MM.1S (cell line): ENCODE data around the gene ATP7A.

Experiments used
- DNase-seq: peaks from one replicate; pipeline ENCODE4 v3.0.0-alpha.2; 2015
- H2AFZ ChIP-seq: fragments of 300-600 bp; sonication (generic); 2 replicates; pipeline ENCODE4 v1.6.0; 2016; ENCODE audit warnings: antibody characterized with exemption, low read length
- H3F3A ChIP-seq: fragments of 300-600 bp; sonication (generic); 2 replicates; pipeline ENCODE4 v1.6.1; 2016; ENCODE audit warnings: mild to moderate bottlenecking, antibody characterized with exemption, low read length, moderate library complexity, mixed read lengths; ENCODE audit not compliant: insufficient read depth
- H3K27ac ChIP-seq: fragments of 300-600 bp; sonication (generic); 2 replicates; pipeline ENCODE4 v1.5.1; 2016; ENCODE audit warnings: mild to moderate bottlenecking, low read length
- H3K27me3 ChIP-seq: fragments of 300-600 bp; sonication (generic); replicated peaks from 2 replicates; pipeline ENCODE4 v1.6.0; 2016; ENCODE audit warnings: low read length; ENCODE audit not compliant: insufficient read depth
- H3K36me3 ChIP-seq: fragments of 300-600 bp; sonication (generic); replicated peaks from 2 replicates; pipeline ENCODE4 v1.6.1; 2016; ENCODE audit warnings: mild to moderate bottlenecking, low read length, mixed read lengths; ENCODE audit not compliant: insufficient read depth
- H3K4me1 ChIP-seq: fragments of 300-600 bp; sonication (generic); 2 replicates; pipeline ENCODE4 v1.6.1; 2016; ENCODE audit warnings: low read length, mixed read lengths
- H3K4me2 ChIP-seq: fragments of 300-600 bp; sonication (generic); 2 replicates; pipeline ENCODE4 v1.6.0; 2016; ENCODE audit warnings: low read depth, low read length
- H3K4me3 ChIP-seq: fragments of 300-600 bp; sonication (generic); 2 replicates; pipeline ENCODE4 v1.5.1; 2016; ENCODE audit warnings: low read length, mixed read lengths
- H3K79me2 ChIP-seq: fragments of 300-600 bp; sonication (generic); 2 replicates; pipeline ENCODE4 v1.6.1; 2016; ENCODE audit warnings: mixed run types, low read length, mixed read lengths
- H3K9ac ChIP-seq: fragments of 300-600 bp; sonication (generic); 2 replicates; pipeline ENCODE4 v1.6.1; 2016; ENCODE audit warnings: low read length, mixed read lengths
- H3K9me2 ChIP-seq: fragments of 300-600 bp; sonication (generic); replicated peaks from 2 replicates; pipeline ENCODE4 v1.6.1; 2016; ENCODE audit warnings: mild to moderate bottlenecking, low read length, mixed read lengths; ENCODE audit not compliant: insufficient read depth
- H3K9me3 ChIP-seq: fragments of 300-600 bp; sonication (generic); replicated peaks from 2 replicates; pipeline ENCODE4 v1.6.1; 2016; ENCODE audit warnings: mild to moderate bottlenecking, low read length, mixed read lengths; ENCODE audit not compliant: insufficient read depth
- H4K20me1 ChIP-seq: fragments of 300-600 bp; sonication (generic); 2 replicates; pipeline ENCODE4 v1.6.1; 2016; ENCODE audit warnings: mild to moderate bottlenecking, low read length, moderate library complexity, mixed read lengths; ENCODE audit not compliant: insufficient read depth
- CTCF ChIP-seq: fragments of 300-600 bp; sonication (generic); IDR thresholded peaks from 2 replicates; pipeline ENCODE4 v1.5.1; 2016; ENCODE audit warnings: antibody characterized with exemption, low read length, mixed read lengths
- EZH2 ChIP-seq: fragments of 300-600 bp; sonication (generic); optimal IDR thresholded peaks from 2 replicates; pipeline ENCODE3; 2017; ENCODE audit warnings: low read depth, mild to moderate bottlenecking, antibody characterized with exemption, low read length, mixed read lengths
- EZH2phosphoT487 ChIP-seq: fragments of 300-600 bp; sonication (generic); IDR thresholded peaks from 2 replicates; pipeline ENCODE4 v1.6.1; 2018; ENCODE audit warnings: antibody characterized with exemption, low read length

ATP7A gene

GRCh38 chrX:77979870-77980269 lies 69.4 kb downstream of the ATP7A start:
- no peaks in the 10 kb centered on the region for H3K9me2 ChIP-seq
- H3K79me2 ChIP-seq, result no peaks in the 10 kb centered on the region
- H4K20me1 ChIP-seq, result no peaks in the 10 kb centered on the region
- H3F3A ChIP-seq, result no peaks in the 10 kb centered on the region
- no peaks in the 10 kb centered on the region for H3K9me3 ChIP-seq
- H3K27ac ChIP-seq, result no peak overlapping the region
- no peak overlapping the region for H3K4me2 ChIP-seq
- no peaks in the 10 kb centered on the region for H3K36me3 ChIP-seq
- no peak overlapping the region for H2AFZ ChIP-seq
- no peak overlapping the region for H3K9ac ChIP-seq
- no peaks in the 10 kb centered on the region for H3K27me3 ChIP-seq
- no peak overlapping the region for H3K4me3 ChIP-seq
- no peak for DNase-seq
- H3K4me1 ChIP-seq, result 0 out of 2 replicates have a peak, but pooled peaks cover 8% of the 10 kb centered on the region
- TF ChIP-seq CTCF (no peak), EZH2phosphoT487 (no peak), EZH2 (no peak)

GRCh38 chrX:78011846-78012245 lies 101.4 kb downstream of the ATP7A start:
- TF ChIP-seq EZH2 (no peak), EZH2phosphoT487 (no peak), CTCF (no peak)

GRCh38 chrX:78019586-78020483 lies 109.3 kb downstream of the ATP7A start:
- H3K4me2 ChIP-seq, result no peak overlapping the region

More at GRCh38 chrX:78011846-78012245, 101.4 kb downstream of the ATP7A start:
- no peak overlapping the region for H2AFZ ChIP-seq
- no peak for DNase-seq
- no peaks in the 10 kb centered on the region for H4K20me1 ChIP-seq
- no peak overlapping the region for H3K27ac ChIP-seq
- no peaks in the 10 kb centered on the region for H3K9me2 ChIP-seq
- H3K4me1 ChIP-seq, result no peaks in the 10 kb centered on the region
- no peak overlapping the region for H3K9ac ChIP-seq
- H3K4me2 ChIP-seq, result no peak overlapping the region
- no peaks in the 10 kb centered on the region for H3K9me3 ChIP-seq
- H3K79me2 ChIP-seq, result no peaks in the 10 kb centered on the region
- no peaks in the 10 kb centered on the region for H3K36me3 ChIP-seq
- no peaks in the 10 kb centered on the region for H3K27me3 ChIP-seq
- H3K4me3 ChIP-seq, result no peak overlapping the region
- H3F3A ChIP-seq, result no peaks in the 10 kb centered on the region

More at GRCh38 chrX:78019586-78020483, 109.3 kb downstream of the ATP7A start:
- H3K9me2 ChIP-seq, result no peaks in the 10 kb centered on the region
- H2AFZ ChIP-seq, result no peak overlapping the region
- no peak overlapping the region for H3K4me3 ChIP-seq
- H3K36me3 ChIP-seq, result no peaks in the 10 kb centered on the region
- no peaks in the 10 kb centered on the region for H3K27me3 ChIP-seq
- no peak overlapping the region for H3K27ac ChIP-seq
- no peak overlapping the region for H3K9ac ChIP-seq
- no peak for TF ChIP-seq CTCF
- TF ChIP-seq EZH2, result no peak
- TF ChIP-seq EZH2phosphoT487, result no peak
- DNase-seq, result no peak
- no peaks in the 10 kb centered on the region for H3K9me3 ChIP-seq
- H3K4me1 ChIP-seq, result no peaks in the 10 kb centered on the region
- H3F3A ChIP-seq, result no peaks in the 10 kb centered on the region
- H3K79me2 ChIP-seq, result no peaks in the 10 kb centered on the region
- H4K20me1 ChIP-seq, result no peaks in the 10 kb centered on the region
